ENCODE results near the gene RAB7A.
"Not testable (repeated sequence)": the region's sequence is repeated elsewhere in the genome, so short reads cannot be mapped to it uniquely, and the experiment has no call there.

RAB7A gene

DNA sequence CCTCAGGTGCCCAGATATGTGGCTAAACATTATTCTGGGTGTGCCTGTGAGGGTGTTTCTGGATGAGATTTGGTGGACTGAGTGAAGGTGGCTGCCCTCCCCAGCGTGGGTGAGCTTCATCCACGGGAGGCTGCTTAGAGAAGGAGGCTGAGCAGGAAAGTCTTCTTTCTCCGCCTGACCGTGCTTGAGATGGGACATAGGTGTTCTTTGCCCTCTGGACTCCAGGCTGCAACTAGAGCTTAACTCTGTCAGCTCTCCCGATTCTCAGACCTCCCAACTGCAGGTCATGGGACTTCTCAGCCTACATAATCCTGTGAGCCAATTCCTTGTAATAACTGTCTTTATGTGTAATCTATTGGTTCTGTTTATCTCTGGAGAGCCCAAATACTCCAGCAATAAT lies 34.1 kb downstream of the RAB7A start:
- no peak for DNase-seq (ENCODE audit: low spot score)

DNA sequence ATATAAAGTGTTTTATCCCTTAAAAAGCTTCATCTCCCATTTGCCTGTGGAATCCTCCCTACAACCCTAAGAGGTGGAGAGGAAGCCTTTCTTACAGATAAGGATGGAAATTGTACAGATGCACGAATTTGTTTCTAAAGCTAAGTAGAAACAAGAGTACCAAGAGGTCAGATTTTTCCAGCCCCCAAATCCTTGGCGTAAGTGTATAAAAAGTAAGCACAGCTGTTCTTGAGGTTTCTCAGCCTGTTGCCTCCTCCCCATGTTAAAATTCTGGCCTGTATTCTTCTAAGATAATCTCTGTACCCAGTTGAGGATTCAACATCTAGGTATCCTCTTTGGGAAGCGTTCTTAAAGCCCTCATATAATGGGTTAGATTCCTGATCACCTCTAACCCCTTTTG lies 34.9 kb downstream of the RAB7A start:
- DNase-seq (ENCODE audit: low spot score), result no peak

DNA sequence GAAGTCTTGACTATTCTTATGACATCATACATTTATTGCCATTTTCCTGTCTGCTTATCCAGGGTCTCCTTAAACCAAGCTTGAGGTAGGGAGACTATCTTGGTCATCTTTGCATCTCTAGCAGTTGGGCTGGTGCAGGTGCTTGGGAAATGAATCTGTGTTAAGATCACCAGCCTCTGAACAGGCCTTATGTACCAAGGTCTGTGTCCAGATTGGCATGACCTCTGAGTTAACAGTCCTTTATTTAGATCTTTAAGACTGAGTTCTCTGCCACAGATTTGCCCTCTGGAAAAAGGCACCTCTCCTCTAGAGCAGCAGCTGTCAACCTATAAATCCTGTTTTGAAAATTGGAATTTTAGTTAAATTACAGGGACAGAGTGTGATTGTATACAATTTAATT lies 35.4 kb downstream of the RAB7A start:
- DNase-seq (ENCODE audit: low spot score), result no peak

DNA sequence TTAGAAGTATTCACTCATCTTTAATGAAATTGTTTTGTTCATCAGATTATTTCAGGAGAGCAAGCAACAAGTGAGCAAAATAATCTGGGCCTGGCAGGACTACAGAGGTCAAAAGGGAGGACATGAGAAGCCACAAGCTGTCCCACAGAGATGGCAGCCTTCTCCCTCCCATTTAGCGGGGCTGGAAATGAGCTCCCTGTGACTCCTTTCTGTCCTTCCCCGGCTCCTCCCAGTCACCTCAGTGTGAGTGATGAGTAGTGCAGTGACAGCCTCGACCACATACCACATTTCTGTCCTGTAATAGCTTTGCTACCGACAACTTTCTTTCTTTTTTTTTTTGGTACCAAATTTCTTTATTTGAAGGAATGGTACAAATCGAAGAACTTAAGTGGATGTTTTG lies 38.0 kb downstream of the RAB7A start:
- DNase-seq (ENCODE audit: low spot score), result no peak

DNA sequence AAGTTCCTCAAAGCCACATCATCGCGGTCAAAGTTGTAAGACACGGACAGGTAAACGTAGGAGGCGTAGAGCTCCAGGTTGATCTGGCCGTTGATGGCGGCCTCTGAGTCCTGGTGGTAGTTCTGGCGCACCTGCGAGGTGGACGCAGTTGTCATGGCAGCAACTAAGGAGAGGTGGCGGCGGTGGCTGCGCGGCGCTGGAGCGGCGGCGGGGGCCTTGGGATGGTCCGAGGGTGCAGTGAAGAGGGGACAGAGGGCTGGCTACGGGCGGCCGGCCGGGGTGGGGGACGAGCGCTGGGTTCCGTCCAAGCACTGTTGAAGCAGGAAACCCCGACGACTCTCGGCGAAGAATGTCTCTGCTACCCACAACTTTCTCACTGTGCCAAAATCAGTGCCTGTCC lies 38.9 kb downstream of the RAB7A start:
- DNase-seq (ENCODE audit: low spot score), result no peak

DNA sequence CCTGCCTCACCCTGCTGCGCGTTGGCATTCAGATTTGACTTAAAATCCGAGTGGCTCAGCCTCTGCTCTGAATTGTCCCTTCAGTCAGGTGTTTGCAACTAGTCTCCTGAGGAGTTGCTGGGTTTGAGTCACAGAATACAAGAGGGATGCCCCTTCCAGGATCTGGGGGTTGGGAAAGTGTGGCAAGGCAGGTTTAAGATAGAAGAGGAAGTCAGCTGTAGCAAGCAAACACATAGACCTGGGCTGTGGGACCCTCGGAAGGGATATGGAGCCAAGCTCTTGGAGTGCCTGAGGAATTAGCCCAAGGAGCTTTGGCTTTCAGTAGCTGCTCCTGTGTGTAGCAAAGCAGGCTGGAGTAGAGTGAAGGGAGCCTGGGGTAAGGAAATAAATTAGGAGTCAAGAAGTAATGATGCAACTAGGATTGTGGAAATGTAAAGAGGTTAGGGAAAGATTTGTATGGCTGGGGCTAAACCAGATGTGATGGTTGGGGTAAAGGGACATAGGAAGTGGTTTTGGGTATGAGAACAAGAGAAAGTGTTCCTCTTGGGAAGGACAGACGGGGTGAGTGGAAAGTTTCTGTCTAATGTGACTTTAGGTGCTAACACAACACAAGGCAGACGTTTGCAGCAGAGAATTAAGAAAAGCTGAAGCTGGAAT lies 41.2 kb downstream of the RAB7A start:
- DNase-seq (ENCODE audit: low spot score), result no peak

DNA sequence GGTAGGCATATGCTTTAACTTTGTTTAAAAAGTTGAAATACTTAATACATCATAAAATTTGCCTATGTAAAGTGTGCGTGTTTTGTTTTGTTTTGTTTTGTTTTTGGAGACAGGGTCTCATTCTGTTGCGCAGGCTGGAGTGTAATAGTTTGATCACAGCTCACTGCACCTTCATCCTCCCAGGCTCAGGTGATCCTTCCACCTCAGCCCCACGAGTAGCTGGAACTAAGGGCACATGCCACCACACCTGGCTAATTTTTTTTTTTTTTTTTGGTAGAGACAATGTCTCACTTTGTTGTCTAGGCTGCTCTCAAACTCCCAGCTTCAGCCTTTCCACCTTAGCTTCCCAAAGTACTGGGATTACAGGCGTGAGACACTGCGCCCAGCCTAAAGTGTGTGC lies 42.5 kb downstream of the RAB7A start:
- no peak for DNase-seq (ENCODE audit: low spot score)

DNA sequence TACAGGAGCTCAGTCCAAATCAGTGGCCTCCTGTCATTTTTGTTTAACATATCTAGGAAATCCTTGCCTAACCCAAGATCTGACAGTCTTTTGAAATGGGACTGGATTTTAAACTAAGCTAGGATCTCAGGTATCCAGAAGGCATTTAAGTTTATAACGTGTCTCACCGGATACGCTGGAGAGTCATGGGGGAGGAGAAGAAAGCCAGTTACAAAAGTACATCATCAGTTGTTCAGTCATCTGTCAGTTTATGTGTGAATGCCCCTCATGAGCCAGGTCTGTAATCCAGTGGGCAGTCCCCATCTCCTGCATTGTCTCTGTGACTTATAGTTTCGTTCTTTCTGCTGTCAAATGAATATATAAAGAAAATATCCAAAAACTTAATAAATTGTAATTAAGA lies 44.4 kb downstream of the RAB7A start:
- no peak for DNase-seq (ENCODE audit: low spot score)

DNA sequence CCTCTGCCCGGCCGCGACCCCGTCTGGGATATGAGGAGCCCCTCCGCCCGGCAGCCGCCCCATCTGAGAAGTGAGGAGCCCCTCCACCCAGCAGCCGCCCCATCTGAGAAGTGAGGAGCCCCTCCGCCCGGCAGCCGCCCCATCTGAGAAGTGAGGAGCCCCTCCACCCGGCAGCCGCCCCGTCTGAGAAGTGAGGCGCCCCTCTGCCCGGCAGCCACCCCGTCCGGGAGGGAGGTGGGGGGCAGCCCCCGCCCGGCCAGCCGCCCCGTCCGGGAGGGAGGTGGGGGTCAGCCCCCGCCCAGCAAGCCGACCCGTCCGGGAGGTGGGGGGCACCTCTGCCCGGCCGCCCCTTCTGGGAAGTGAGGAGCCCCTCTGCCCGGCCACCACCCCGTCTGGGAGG lies 47.2 kb downstream of the RAB7A start:
- not testable (repeated sequence) for DNase-seq (ENCODE audit: low spot score)

DNA sequence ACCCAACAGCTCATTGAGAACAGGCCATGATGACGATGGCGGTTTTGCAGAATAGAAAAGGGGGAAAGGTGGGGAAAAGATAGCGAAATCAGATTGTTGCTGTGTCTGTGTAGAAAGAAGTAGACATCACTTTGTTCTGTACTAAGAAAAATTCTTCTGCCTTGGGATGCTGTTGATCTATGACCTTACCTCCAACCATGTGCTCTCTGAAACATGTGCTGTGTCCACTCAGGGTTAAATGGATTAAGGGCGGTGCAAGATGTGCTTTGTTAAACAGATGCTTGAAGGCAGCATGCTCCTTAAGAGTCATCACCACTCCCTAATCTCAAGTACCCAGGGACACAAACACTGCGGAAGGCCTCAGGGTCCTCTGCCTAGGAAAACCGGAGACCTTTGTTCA lies 47.6 kb downstream of the RAB7A start:
- DNase-seq (ENCODE audit: low spot score), result not testable (repeated sequence)

DNA sequence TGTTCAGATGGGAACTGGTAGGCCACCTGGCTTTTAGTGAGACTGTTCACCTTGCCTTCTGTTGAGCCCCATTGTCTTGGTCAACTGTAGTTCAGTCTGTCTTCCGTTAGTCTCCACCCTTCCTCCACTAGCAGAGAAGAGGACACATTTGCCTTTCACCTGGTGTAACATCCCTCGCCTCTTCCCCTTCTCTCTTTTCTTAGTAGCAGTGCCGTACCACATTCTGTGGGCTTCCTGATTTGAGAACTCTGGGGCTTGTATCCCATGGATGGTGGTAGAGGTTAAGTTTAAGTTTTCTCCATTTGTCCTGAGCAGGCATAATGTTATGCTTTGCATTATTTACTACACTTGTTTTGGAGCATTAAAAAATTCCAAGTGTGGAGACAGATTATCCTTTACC lies 49.3 kb downstream of the RAB7A start:
- DNase-seq (ENCODE audit: low spot score), result no peak

DNA sequence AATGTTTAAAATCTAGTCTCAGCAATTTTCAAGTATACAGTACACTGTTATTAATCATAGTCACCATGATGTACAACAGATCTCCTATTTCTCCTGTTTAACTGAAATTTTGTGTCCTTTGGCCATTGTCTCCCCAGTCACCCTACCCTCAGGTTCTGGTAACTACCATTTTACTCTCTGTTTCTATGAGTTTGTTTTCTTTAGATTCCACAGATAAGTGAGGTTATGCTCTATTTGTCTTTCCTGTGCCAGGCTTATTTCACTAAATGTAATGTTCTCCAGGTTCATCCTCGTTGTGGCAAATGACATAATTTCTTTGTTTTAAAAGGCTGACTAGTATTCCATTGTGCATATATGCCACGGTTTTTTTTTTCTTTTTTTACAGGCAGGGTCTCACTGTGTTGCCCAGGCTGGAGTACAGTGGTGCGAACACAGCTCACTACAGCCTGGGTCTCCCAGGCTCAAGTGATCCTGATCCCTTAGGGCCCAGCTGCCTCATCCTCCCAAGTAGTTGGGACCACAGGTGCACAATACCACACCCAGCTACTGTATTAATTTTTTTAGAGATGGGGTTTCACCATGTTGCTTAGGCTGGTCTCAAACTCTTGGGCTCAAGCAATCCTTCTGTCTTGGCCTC lies 50.0 kb downstream of the RAB7A start:
- DNase-seq (ENCODE audit: low spot score), result no peak

DNA sequence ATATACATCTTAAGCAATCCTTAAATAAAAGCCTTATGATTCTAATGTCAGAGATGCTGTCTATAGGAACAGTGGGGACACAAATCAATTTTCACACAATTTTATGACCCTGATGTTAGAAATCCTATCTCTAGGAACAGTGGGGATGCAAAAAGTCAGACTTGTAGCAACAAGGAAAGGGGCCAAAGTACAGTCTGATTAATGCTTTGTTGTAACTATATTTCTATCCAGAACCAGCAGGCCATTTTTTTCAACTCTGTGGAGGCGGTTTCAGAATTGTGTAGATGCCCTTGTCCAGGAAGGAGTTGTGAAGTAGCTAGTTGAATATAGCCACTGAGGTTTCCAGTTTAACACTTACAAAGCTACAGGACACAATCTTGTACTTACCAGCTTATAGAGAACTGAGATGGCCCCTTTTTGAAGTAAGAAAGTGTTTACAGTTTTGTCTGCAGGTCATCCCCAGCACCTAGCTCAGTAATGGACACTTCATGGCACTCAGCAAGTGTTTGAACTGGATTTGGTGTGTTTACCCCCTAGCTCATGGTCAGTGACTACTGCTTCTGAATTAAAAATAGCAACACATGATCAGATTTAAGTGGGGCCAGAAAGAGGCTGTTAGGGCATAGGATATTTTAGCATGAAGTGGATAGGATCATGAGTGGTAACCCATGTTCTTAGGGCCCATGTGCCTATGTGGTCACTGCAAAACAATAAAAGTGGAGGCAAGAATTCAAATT lies 54.3 kb downstream of the RAB7A start:
- DNase-seq (ENCODE audit: low spot score), result no peak

DNA sequence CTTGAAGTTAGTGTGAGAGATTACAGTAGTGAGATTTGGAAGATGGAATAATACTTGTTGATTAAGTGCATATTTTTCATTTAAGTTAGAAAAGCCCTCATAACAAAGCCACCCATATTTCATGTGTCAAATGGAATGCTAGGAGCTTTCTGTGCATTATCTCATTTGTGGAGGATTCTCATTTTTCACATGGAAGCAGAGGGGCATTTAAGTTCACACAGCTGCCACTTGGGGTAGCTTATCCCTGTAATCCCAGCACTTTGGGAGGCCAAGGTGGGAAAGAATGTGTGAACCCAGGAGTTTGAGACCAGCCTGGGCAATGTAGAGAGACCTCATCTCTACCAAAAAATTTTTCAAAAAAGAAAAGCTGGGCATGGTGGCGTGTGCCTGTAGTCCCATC lies 55.2 kb downstream of the RAB7A start:
- DNase-seq (ENCODE audit: low spot score), result no peak

DNA sequence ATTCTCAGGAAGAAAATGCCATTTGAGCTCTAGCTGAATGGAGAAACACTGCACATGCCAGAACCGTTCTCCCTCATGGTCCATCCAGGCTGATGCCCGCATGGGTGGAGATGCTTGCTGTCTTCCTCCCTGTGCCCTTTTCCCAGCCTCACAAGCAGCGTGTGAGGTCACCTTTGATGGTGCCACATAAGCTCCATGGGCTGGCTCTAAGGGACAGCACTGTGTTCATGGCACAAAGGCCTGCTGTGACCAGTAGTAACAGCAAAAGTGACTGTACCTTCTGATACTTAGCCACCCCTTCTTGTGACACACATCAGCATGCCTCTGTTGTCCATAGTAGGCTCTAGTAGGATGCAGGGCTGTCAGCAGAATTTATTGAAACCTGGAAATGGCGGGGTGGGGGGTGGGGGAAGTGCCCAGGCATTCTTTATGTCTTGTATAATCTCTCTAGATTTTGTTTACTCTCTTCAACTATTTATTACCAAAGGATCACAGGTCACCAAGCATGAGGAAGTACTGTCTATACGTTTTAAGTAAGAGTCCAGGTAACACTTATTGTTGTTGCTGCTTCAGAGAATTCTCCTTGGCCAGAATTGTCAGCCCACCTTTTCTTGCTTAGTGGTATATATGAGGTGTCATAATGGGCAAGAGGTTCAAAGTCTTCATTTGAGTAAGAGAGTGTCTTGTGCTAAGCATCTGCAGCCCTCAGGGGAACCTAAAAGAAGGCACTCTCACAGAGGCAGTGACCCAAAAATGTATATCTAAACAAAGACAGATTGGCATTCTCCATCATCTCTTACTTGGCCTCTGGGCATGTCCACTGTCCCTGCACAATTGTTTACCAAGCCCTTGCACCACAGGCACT lies 56.5 kb downstream of the RAB7A start:
- DNase-seq (ENCODE audit: low spot score), result no peak

DNA sequence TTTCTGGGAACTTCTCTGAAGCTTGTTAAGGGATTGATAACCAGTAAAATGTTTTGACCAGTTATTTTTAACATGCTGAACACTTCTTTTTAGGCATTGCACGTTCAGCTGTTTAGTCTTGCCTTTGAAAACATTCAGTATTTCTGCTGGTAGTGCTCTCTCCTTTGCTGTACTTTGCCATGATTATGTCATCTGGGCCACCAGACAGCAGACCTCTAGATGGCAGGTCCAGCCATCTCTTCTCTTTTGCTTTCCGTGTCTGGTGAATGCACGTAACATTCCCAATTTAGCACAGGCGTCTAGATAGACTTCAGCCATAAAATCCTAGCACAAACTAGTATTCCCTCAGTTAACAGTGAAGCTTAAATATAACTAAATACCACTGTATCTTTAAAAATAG lies 57.8 kb downstream of the RAB7A start:
- no peak for DNase-seq (ENCODE audit: low spot score)

DNA sequence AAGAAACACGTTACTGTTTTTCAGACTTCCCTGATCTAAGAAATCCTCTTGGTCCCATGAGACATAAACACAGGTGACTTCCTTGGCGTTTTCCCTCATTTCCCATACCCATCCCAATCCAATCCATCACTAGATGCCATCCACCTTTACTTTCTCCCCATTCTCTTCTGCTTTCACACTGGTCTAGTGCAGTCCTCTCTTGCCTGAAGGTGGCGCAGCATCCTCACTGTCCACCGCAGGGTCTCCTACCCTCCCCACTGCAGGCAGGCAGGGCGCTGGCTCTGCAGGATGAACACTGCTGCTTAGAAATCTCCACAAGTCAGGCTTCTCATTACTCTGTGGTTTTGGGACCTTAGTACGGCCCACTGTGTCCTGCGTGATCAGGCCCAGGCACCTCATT lies 58.2 kb downstream of the RAB7A start:
- DNase-seq (ENCODE audit: low spot score), result peak; percentile 45

DNA sequence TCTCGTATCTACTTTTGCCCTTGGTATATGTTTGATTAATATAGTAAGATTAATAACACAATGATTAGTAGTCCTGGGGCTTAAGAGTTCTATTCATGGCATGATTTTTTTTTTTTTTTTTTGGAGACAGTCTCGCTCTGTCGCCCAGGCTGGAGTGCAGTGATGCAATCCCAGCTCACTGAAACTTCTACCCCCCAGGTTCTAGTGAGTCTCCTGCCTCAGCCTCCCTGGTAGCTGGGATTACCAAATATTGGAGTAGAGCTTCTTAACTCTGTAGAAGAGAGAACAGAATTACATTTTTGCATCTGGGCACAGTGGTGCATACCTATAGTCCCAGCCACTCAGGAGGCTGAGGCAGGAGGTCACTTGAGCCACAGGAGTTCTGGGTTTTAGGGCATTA lies 58.9 kb downstream of the RAB7A start:
- no peak for DNase-seq (ENCODE audit: low spot score)

DNA sequence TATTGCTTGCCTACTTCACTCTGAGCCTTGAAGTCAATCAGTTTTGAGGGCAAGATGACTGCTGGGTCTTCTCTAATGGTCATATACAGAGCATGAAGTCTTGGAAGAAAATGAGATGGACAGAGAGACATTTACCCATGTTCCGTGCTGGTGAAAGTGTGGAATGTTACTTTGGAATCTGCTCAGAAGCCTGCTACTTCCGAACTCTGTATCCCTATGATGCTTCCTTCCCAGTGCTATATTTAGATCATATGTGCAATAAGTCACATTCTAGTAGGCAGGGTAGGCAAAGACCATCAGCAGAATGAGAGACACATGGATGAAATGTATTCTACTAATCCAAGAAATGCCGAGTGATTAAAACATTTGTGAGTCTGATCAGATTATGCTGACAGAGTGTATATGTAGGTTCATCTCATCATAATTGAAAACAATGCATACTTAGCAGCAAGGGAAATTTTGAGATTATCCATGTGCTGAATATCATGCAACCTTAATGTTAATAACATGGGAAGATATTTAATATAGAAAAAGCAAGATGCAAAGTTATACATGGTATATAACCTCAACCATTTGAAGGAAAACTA lies 60.5 kb downstream of the RAB7A start:
- no peak for DNase-seq (ENCODE audit: low spot score)

DNA sequence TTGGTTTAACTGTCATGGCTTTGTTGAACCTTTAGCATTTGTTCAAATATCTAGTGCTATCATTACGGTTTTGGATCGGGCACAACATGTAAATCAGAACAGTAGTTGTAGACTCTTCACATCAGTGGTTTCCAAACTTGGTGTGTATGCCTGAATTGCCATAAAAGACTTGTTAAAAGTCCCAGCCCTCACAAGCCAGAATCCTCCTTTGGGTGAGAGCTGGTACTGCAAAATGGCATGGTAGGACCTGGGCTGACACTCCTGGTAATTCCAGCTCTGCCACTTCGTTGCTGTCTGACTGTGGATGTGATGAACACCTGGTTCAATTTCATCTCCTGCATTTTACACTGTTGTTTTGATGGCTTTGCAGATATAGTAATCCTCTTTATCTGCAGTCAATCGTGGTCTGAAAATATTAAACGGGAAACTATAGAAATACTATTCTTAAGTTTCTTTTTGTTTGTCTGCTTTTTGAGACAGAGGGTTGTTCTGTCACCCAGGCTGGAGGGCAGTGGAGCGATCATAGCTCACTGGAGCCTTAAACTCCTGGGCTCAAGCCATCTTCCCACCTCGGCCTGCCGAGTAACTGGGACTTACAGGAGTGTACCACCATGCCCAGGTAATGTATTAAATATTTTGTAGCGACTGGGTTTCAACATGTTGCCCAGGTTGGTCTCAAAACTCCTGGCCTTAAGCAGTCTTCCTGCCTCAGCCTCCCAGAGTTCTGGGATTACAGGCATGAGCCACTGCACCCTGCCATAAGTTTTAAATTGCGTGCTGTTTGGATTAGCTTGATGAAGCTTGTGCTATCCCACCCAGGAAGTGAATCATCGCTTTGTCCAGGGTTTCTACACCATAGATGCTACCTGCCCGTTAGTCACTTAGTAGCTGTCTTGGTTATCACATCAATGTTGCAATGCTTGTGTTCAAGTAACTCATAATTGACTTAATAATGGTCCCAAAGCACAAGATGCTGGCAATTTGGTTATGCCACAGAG lies 61.6 kb downstream of the RAB7A start:
- DNase-seq (ENCODE audit: low spot score), result no peak

All from putamen (tissue), 1 donor.